ENCODE data around the gene ROR2. TPM values are rescaled to one million over a fixed set of nuclear protein-coding genes. Genes with fewer than 3 reads are reported as not detected.
"Not testable (repeated sequence)": the region's sequence is repeated elsewhere in the genome, so short reads cannot be mapped to it uniquely, and the experiment has no call there.

ROR2 gene
- polyA plus RNA-seq, 1 donor = 17.1 TPM

DNA sequence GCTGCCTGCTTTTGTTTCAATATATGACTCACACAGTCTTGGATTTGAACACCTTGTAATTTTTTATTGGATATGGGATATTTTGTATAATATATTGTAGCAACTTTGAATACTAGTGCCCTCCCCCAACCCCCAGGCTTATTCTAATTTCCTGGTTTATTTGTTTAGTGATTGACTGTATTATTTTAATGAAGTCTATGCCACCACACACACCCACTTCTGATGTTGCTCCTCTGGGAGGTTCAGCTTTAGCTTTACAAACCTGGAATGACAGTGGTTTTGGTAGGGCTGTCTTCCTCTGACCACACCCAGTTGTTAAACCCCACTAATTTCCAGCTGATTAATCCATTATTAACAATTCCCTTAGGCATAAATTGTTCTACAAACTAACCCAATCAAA is 320.3 kb downstream of the ROR2 start:
- DNase-seq = no peak

DNA sequence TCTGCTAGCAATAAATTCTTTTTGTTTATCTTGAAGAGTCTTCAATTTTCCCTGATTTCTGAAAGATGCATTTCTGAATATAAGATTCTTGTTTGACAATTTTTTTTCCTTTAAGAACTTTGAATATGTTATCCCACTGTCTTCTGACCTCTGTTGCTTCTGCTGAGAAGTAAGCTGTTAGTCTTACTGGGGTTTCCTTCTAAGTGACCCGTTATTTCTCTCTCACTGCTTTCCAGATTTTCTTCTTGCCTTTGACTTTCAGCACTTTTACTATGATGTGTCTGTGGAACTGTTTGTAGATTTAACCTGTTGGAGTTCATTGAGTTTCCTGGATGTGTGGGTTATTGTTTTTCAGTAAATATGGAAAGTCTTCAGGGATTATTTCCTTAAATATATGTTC is 321.1 kb downstream of the ROR2 start:
- no peak for DNase-seq

GRCh38 chr9:91625331-91625730 is 324.7 kb downstream of the ROR2 start:
- DNase-seq = no peak

GRCh38 chr9:91623004-91623403 is 327.0 kb downstream of the ROR2 start:
- no peak for DNase-seq

- DNase-seq = not testable (repeated sequence)
These were observed 327.9 kb downstream of the ROR2 start for GRCh38 chr9:91622121-91622520.

GRCh38 chr9:91614044-91614443 is 336.0 kb downstream of the ROR2 start:
- not testable (repeated sequence) for DNase-seq

GRCh38 chr9:91611582-91611981 is 338.4 kb downstream of the ROR2 start:
- DNase-seq = no peak

GRCh38 chr9:91606255-91606995 is 343.6 kb downstream of the ROR2 start:
- no peak for DNase-seq

DNA sequence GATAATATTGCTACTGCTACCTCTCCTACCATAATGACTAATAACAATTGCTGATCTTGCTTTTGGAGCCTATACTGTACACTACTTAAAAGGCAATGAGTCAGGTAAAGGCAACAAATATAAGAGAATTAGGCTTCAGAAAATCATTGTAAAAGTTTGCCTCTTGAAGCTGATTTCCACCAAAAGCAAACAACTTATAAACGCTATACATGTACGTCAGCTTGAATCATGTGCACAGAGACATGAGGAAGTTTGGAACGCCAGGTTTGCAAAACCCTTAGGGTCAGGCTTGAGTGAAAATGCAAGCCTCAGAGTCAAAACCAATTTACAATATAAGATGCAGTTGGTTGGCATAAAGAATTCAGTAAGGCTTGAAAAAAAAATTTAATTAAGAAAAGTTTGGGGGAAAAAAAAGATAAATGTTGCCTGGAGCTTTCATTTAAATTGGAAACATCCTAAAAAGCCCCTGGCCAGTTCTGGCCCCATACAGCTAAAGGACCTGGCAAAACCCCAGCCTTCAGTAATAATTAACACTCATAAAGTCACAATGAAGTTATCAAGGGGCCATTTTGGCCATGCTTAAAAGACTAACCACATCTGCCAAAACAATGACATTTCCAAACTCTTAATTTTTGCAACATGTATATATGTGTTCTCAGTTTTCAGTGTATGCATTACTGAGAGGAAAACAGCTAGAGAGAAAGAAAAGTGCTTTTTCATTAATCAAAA is 345.4 kb downstream of the ROR2 start:
- DNase-seq = no peak

DNA sequence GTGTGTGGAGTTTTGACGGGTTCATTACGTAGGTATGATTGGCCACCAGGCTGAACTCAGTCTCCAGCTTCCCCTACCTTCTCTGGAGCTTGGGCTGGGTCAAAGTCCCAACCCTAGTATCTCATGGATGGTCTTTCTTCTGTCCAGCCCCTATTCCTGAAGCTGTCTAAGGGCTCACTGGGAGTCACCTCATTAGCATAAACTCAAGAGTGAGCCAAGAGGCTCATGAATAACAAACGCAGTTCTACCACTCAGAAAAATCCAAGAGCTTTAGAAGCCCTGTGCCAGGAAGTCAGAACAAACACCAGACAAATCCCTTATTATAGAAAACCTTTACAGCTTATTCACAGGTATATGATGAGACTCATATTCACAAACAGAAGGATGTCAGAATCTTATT is 346.1 kb downstream of the ROR2 start:
- DNase-seq = no peak

- no peak for DNase-seq
These were observed 350.5 kb downstream of the ROR2 start for GRCh38 chr9:91599564-91599963.

GRCh38 chr9:91591627-91592026 is 358.4 kb downstream of the ROR2 start:
- no peak for DNase-seq

DNA sequence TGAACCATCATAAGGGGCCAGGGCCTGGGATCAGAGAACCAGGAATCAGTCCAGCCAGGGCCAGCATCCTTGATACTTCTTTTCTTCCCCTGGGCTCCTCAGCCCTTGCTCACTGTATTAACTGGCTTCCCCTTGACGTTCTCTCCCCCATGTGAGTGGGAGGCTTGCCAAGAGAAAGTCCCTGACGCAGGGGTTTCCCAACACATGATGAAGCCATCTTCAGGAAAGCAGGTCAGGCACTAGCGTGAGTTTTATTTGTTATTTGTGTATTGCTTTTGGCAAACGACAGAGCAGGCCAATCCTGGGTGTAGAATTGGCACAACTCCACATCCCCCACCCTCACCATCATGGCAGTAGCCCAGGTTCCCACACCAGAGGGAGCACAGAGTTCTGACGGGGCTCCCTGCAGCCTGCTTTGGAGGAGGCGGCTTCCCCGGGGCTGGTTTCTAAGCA is 360.9 kb downstream of the ROR2 start:
- no peak for DNase-seq

DNA sequence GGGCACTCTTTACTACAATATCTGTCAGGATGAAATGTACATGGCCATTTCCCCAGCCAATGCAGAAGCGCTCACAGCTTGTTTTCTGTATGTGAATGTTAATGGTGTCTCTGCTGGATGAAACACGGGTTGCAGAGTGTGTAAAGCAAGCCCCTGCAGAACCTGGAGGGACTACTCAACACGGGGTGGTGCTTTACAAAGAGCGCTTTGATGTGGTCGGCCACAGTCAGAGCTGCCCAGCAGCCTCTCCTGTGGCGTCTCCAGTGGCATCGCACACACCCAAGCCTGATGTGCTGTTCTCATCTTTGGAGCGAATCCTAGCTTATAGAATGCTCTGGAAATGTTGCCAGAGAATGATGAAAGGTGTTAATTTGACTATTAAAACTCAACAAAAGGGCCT is 363.7 kb downstream of the ROR2 start:
- DNase-seq = no peak

DNA sequence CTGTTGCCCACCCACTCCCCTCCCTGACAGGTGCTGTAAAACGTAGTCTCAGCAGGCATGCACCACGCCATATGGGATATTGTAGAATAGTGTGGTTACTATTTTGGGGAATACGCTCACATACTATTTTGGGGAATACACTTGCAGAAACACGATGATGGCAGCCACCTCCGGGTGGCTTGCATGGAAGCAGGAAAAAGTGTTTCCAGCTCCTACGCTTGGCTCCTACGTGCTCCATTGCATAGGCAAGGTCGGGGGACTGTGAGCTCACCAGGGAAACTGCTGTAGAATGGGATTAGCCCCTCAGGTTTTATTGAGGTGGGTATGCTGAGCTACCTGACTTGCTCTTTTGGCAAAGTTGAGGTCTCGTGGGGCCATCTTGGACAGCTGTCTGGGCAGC is 366.1 kb downstream of the ROR2 start:
- no peak for DNase-seq

DNA sequence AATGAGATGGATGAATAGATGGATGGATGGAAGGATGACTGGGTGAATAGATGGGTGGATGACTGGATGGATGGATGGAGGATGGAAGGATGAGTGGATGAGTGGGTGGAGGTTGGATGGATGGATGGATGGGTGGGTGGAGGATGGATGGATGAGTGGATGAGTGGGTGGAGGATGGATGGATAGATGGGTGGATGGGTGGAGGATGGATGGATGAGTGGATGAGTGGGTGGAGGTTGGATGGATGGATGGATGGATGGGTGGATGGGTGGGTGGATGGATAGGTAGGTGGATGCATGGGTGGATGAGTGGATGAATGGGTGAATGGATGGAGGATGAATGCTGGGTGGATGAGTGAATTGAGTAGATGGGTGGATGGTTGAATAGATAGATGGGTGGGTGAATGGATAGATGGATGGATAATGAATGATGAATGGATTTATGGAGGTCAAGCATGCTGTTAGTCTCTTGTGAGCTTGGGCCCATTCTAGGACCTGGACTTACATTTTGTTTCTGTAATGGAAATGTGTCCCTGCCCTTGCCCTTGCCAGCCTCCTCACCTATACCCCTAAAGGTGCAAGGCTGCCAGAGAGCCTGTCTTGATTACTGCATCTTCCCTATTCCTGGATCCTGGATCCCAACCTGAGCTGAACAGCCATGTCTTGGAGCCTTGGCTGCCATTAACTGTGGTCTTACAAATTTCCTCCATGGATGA is 366.7 kb downstream of the ROR2 start:
- DNase-seq = no peak

GRCh38 chr9:91582181-91582580 is 367.8 kb downstream of the ROR2 start:
- no peak for DNase-seq

DNA sequence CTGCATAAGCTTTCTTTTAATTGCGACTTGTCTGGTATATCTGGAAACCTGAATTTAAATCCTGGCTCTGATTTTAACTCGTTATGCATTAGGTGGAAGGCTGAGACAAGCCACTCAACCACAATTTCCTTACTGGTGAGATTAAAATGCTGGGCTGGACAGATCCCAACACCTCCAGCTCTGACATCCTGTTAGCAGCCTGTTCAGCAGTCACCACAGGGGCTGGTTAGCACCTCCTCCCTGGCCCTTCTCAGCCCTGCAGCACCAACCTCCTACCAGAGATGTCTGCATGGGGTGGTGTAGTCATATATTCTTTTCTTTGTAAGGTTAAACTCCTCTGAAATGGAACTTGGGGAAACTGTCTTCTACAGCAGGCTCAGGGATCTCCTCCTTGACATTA is 369.9 kb downstream of the ROR2 start:
- no peak for DNase-seq

DNA sequence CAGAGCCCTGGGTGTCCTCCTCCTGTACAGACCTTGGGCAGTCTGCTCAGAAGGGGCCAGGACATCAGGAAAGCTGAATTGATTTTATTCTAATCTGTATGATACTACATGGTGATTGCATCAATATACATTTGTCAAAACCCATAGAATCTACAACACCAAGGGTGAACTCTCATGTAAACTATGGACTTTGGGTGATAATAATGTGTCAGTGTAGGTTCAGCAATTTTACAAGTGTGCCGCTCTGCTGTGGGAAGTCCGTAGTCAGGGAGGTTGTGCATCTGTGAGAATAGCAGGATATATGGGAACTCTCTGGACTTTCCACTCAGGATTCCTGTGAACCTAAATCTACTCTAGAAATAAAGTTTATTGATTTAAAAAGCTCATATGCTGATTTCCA is 371.1 kb downstream of the ROR2 start:
- no peak for DNase-seq

DNA sequence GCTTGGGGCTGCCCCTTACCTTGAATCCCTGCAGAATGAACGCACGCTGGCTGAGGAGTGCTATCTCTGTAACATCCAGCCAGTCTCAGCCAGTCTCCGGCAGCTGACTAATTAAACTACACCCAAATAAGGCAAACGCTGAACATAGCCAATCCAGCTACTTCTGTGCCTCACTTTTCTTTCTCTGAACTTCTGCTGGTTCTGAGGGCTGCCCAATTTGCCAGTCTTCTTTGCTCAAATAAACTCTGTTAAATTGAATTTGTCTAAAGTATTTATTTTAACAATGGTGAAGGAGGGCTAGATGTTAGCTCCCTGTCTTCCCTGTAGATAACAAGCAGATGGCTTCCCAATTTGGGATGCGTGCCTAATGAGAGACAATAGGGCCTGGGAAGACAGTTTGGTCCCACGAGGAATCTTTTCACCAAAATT is 372.4 kb downstream of the ROR2 start:
- no peak for DNase-seq

DNA sequence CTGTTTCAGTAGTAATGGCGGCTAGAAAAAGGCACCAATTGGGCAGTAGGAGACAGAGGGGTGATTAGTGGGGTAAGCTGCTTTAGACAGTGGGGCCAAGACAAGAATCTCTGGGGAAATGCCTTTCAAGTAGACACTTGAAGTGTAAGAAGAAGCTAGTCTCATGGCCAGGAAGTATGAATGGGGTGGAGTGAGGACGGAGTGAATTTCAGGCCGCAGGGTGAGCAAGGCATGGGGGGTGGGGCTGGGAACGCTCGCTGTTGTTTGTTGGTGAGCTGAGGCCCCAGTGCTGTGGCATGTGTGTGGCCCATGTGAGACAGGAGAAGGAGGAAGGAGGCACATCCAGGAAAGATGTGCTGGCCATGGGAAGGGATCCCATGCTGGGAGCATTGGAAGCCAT is 377.2 kb downstream of the ROR2 start:
- DNase-seq = no peak

- no peak for DNase-seq
These were observed 378.0 kb downstream of the ROR2 start for GRCh38 chr9:91572044-91572443.

DNA sequence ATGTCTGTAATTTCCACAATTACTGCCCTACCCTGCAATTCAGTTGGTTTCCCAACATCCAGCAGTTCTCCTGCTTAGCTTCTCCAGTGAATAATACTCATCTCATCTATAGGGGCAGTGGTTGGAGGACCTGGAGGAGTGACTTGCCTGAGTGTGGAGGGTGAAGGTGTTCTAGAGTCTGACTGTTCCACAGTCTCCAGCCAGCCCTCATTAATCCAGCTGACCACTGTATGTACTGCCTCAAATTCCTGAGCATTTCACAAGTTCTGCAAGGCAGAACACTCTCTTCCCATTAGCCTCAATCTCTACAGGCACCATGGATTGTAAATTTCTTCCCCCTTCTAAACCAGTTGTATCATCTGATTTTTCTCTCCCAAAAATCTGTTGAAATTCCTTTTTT is 379.0 kb downstream of the ROR2 start:
- DNase-seq = no peak
